Neural cell (in vitro differentiated cells): ENCODE results near the gene AFTPH. TPM values are rescaled to one million over a fixed set of nuclear protein-coding genes. Genes with fewer than 3 reads are reported as not detected.

ENCODE experiments used
- H2AFZ ChIP-seq: fragments of 200-600, 300-800 bp; sonication (generic), shearing (Covaris generic); 2 replicates; pipeline ENCODE4 v1.6.0; 2014; ENCODE audit warnings: low read depth, mild to moderate bottlenecking, antibody characterized with exemption, low read length, moderate library complexity
- H3F3A ChIP-seq: fragments of 200-600 bp; shearing (Covaris generic); 2 replicates; pipeline ENCODE4 v1.6.1; 2016; ENCODE audit warnings: mild to moderate bottlenecking, moderate library complexity, mixed read lengths, antibody characterized with exemption, low read length; ENCODE audit not compliant: insufficient read depth, poor library complexity, severe bottlenecking
- H3K27ac ChIP-seq: fragments of 200-600, 300-800 bp; sonication (generic), shearing (Covaris generic); 2 replicates; pipeline ENCODE4 v1.5.1; 2014; ENCODE audit warnings: mild to moderate bottlenecking, low read length, moderate library complexity
- H3K27me3 ChIP-seq: fragments of 300-800, 200-600 bp; sonication (generic), shearing (Covaris generic); 2 replicates; pipeline ENCODE4 v1.6.0; 2014; ENCODE audit warnings: mild to moderate bottlenecking, low read depth, low read length, moderate library complexity; ENCODE audit not compliant: insufficient read depth
- H3K36me3 ChIP-seq: fragments of 300-800, 200-600 bp; sonication (generic), shearing (Covaris generic); 2 replicates; pipeline ENCODE4 v1.5.1; 2014; ENCODE audit warnings: mild to moderate bottlenecking, antibody characterized with exemption, low read length, moderate library complexity; ENCODE audit not compliant: insufficient read depth
- H3K4me2 ChIP-seq: fragments of 300-800, 200-600 bp; sonication (generic), shearing (Covaris generic); 2 replicates; pipeline ENCODE4 v1.6.0; 2014; ENCODE audit warnings: mild to moderate bottlenecking, low read length
- H3K4me3 ChIP-seq: fragments of 300-800, 200-600 bp; sonication (generic), shearing (Covaris generic); 2 replicates; pipeline ENCODE4 v1.5.1; 2014; ENCODE audit warnings: mild to moderate bottlenecking, low read length, moderate library complexity
- H3K79me2 ChIP-seq: fragments of 200-600 bp; shearing (Covaris generic); replicated peaks from 2 replicates; pipeline ENCODE4 v1.6.0; 2014; ENCODE audit warnings: mild to moderate bottlenecking, low read length, moderate library complexity; ENCODE audit not compliant: insufficient read depth
- H3K9ac ChIP-seq: fragments of 300-800, 200-600 bp; sonication (generic), shearing (Covaris generic); 2 replicates; pipeline ENCODE4 v1.6.1; 2016; ENCODE audit warnings: mild to moderate bottlenecking, low read length, mixed read lengths
- H3K9me2 ChIP-seq: fragments of 200-600 bp; shearing (Covaris generic); 2 replicates; pipeline ENCODE4 v1.6.1; 2016; ENCODE audit warnings: mild to moderate bottlenecking, low read length, mixed read lengths; ENCODE audit not compliant: insufficient read depth
- H3K9me3 ChIP-seq: fragments of 200-600, 300-800 bp; sonication (generic), shearing (Covaris generic); 2 replicates; pipeline ENCODE4 v1.6.1; 2016; ENCODE audit warnings: mild to moderate bottlenecking, mixed run types, low read length, moderate library complexity, mixed read lengths
- H4K20me1 ChIP-seq: fragments of 200-600 bp; shearing (Covaris generic); 2 replicates; pipeline ENCODE4 v1.6.1; 2016; ENCODE audit warnings: mild to moderate bottlenecking, mixed run types; ENCODE audit not compliant: insufficient read depth
- EP300 ChIP-seq: fragments of 450-650 bp; conservative IDR thresholded peaks from 2 replicates; pipeline ENCODE4 v1.6.1; 2014; ENCODE audit warnings: antibody characterized with exemption, mild to moderate bottlenecking, moderate library complexity; ENCODE audit not compliant: poor library complexity, severe bottlenecking
- EZH2 ChIP-seq: fragments of 200-600, 300-800 bp; shearing (Covaris generic), sonication (generic); IDR thresholded peaks from 2 replicates; pipeline ENCODE4 v1.6.1; 2014; ENCODE audit warnings: antibody characterized with exemption, low read length, borderline replicate concordance, mild to moderate bottlenecking; ENCODE audit not compliant: insufficient read depth, poor library complexity, severe bottlenecking
- MXI1 ChIP-seq: fragments of 450-650 bp; conservative IDR thresholded peaks from 2 replicates; pipeline ENCODE4 v1.6.1; 2014; ENCODE audit warnings: antibody characterized with exemption, mild to moderate bottlenecking; ENCODE audit not compliant: poor library complexity, severe bottlenecking
- POLR2AphosphoS5 ChIP-seq: IDR thresholded peaks from 2 replicates; pipeline ENCODE4 v1.6.1; 2012
- RAD21 ChIP-seq: fragments of 450-650 bp; conservative IDR thresholded peaks from 2 replicates; pipeline ENCODE4 v1.6.1; 2014; ENCODE audit warnings: antibody characterized with exemption, mild to moderate bottlenecking, moderate library complexity
- REST ChIP-seq: IDR thresholded peaks from 2 replicates; pipeline ENCODE4 v1.6.1; 2012; ENCODE audit warnings: borderline replicate concordance
- SMC3 ChIP-seq: fragments of 450-650 bp; conservative IDR thresholded peaks from 2 replicates; pipeline ENCODE4 v1.6.1; 2014; ENCODE audit warnings: antibody characterized with exemption, mild to moderate bottlenecking, moderate library complexity; ENCODE audit not compliant: poor library complexity
- TAF1 ChIP-seq: IDR thresholded peaks from 2 replicates; pipeline ENCODE4 v1.6.1; 2012; ENCODE audit warnings: low read depth
- polyA plus RNA-seq: library from polyadenylated mRNA; depleted of rRNA; stranded (reverse); fragments of >200 nt; gene quantifications from 2 replicates; pipeline ENCODE4 v1.2.3, GENCODE V29; 2014
- TF ChIP-seq, protein P1 (sequence below): fragments of 450-650 bp; IDR thresholded peaks from 2 replicates; pipeline ENCODE4 v1.5.1; 2014; ENCODE audit warnings: antibody characterized with exemption, mild to moderate bottlenecking, moderate library complexity; ENCODE audit not compliant: poor library complexity, severe bottlenecking

The AFTPH gene
- polyA plus RNA-seq, 1 donor from 2014 or later = 63.0 TPM

DNA sequence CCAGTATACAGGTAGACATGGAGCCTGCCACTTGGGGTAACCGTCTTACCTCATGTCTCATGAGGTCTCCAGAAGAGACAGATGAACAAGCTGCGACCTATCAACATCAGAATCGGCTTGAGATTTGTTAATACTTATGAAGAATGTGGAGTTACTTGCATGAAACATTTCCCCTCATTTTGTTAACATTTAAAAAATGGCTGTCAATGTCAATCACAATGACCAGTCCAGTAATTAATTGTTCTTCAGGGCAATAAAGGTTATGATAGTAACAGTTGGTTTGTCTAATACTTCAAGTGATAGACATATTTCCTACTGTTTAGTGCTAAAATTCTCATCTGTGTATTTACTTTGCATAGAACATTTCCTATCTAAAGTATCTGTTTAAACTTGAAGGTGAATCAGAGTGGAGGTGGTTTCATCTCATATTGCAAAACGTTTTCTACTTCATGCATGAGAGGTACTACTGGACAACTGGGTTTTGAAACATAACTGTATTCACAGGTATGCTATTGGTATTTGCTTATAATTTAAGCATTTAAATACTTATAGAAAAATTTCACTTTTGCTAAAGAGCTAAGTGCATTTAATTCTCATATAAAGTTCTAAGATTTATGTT lies 114.5 kb downstream of the AFTPH start:
- Histone ChIP-seq H3K36me3 (peaks cover 4% of the 10 kb centered on the region), H3K79me2 (peaks cover 37% of the 10 kb centered on the region), H3K4me2 (no peak overlapping the region), H3K4me3 (no peak overlapping the region), H2AFZ (no peak overlapping the region), H3K9me3 (no peaks in the 10 kb centered on the region), H3F3A (no peaks in the 10 kb centered on the region), H3K27me3 (no peaks in the 10 kb centered on the region), H4K20me1 (no peaks in the 10 kb centered on the region), H3K27ac (no peak overlapping the region), H3K9ac (no peak overlapping the region), H3K9me2 (no peaks in the 10 kb centered on the region)
- TF ChIP-seq RAD21 (no peak), REST (no peak), POLR2AphosphoS5 (no peak), EP300 (no peak), TAF1 (no peak), EZH2 (no peak), SMC3 (no peak), MXI1 (no peak)
- TF ChIP-seq, protein P1, sequence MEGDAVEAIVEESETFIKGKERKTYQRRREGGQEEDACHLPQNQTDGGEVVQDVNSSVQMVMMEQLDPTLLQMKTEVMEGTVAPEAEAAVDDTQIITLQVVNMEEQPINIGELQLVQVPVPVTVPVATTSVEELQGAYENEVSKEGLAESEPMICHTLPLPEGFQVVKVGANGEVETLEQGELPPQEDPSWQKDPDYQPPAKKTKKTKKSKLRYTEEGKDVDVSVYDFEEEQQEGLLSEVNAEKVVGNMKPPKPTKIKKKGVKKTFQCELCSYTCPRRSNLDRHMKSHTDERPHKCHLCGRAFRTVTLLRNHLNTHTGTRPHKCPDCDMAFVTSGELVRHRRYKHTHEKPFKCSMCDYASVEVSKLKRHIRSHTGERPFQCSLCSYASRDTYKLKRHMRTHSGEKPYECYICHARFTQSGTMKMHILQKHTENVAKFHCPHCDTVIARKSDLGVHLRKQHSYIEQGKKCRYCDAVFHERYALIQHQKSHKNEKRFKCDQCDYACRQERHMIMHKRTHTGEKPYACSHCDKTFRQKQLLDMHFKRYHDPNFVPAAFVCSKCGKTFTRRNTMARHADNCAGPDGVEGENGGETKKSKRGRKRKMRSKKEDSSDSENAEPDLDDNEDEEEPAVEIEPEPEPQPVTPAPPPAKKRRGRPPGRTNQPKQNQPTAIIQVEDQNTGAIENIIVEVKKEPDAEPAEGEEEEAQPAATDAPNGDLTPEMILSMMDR = no peak

DNA sequence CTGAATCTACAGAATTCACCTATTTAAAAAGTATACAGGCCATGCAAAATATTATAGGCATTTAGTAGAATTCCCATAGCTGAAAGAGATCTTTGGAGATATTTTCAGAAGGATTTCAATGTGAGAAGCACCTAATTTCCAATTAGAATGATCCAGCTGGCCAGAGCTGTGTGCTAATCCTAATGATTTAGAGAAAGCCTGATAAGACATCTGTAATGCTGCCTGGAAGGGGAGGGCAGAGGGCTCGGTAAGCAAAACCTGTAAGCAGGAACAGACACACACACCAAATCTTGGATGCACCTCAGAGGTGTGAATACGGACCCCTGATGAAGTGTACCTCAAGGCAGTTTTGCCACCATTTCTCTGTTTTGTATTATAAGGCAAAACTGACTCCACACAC lies 115.6 kb downstream of the AFTPH start:
- no peaks in the 10 kb centered on the region for H3K27me3 ChIP-seq
- H3K27ac ChIP-seq = no peak overlapping the region
- H3K9ac ChIP-seq = no peak overlapping the region
- H3K9me3 ChIP-seq = no peaks in the 10 kb centered on the region
- H3K4me3 ChIP-seq = no peak overlapping the region
- H3F3A ChIP-seq = no peaks in the 10 kb centered on the region
- H4K20me1 ChIP-seq = no peaks in the 10 kb centered on the region
- TF ChIP-seq SMC3 = no peak
- TF ChIP-seq REST = no peak
- no peak for TF ChIP-seq POLR2AphosphoS5
- no peak for TF ChIP-seq EZH2
- no peak for TF ChIP-seq TAF1
- TF ChIP-seq, protein P1 = no peak
- TF ChIP-seq MXI1 = no peak
- no peak for TF ChIP-seq EP300
- TF ChIP-seq RAD21 = no peak
- no peak overlapping the region for H3K4me2 ChIP-seq
- peaks cover 4% of the 10 kb centered on the region for H3K36me3 ChIP-seq
- peaks cover 42% of the 10 kb centered on the region for H3K79me2 ChIP-seq
- no peak overlapping the region for H2AFZ ChIP-seq
- H3K9me2 ChIP-seq = no peaks in the 10 kb centered on the region
